Body of pancreas (tissue), 4 donors: ENCODE results near the gene PRPF8.

Experiments used
- POLR2A ChIP-seq, 3 donors: fragments of 450-650 bp; IDR thresholded peaks; one replicate each; pipeline ENCODE4 v1.6.1; 2016; ENCODE audit warnings: antibody characterized with exemption in 3 of 3, mild to moderate bottlenecking in 2 of 3
- TF ChIP-seq, protein P1 (sequence below), 7 experiments: fragments of 450-650 bp in 4 of 7; fragments of 200-600 bp in 3 of 7; sonication (generic) in 3 of 7; IDR thresholded peaks; one replicate each; pipeline ENCODE4 v1.5.1; 2016 to 2019; ENCODE audit warnings: antibody characterized with exemption in 7 of 7

GRCh38 chr17:1732833-1733321, 48.2 kb upstream of the PRPF8 start:
- TF ChIP-seq POLR2A (IDR thresholded peaks at IDR 0.05): no peak
- TF ChIP-seq, protein P1, sequence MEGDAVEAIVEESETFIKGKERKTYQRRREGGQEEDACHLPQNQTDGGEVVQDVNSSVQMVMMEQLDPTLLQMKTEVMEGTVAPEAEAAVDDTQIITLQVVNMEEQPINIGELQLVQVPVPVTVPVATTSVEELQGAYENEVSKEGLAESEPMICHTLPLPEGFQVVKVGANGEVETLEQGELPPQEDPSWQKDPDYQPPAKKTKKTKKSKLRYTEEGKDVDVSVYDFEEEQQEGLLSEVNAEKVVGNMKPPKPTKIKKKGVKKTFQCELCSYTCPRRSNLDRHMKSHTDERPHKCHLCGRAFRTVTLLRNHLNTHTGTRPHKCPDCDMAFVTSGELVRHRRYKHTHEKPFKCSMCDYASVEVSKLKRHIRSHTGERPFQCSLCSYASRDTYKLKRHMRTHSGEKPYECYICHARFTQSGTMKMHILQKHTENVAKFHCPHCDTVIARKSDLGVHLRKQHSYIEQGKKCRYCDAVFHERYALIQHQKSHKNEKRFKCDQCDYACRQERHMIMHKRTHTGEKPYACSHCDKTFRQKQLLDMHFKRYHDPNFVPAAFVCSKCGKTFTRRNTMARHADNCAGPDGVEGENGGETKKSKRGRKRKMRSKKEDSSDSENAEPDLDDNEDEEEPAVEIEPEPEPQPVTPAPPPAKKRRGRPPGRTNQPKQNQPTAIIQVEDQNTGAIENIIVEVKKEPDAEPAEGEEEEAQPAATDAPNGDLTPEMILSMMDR (IDR thresholded peaks at IDR 0.05): no peak
